IPS-18c (cell line): Measurements from ENCODE around the gene RALGPS2.

Experiments
- H3K4me3 ChIP-seq: 2 replicates; pipeline ENCODE4 v1.7.0; 2013; ENCODE audit warnings: low read depth, mild to moderate bottlenecking, low read length, moderate library complexity; ENCODE audit not compliant: insufficient read depth
- H3K9me3 ChIP-seq: one replicate; pipeline ENCODE4 v1.6.1; 2013; ENCODE audit warnings: mild to moderate bottlenecking, low read length, moderate library complexity; ENCODE audit not compliant: control insufficient read depth, insufficient read depth

Gene RALGPS2

GRCh38 chr1:178871551-178872320 is 146.7 kb downstream of the RALGPS2 start:
- Histone ChIP-seq H3K9me3 (no peaks in the 10 kb centered on the region), H3K4me3 (no peak overlapping the region)

- Histone ChIP-seq H3K9me3 (no peaks in the 10 kb centered on the region), H3K4me3 (no peak overlapping the region)
Measured at GRCh38 chr1:178874966-178875365, 149.9 kb downstream of the RALGPS2 start.

- H3K9me3 ChIP-seq = no peaks in the 10 kb centered on the region
- H3K4me3 ChIP-seq = no peak overlapping the region
Measured at GRCh38 chr1:178875936-178876335, 150.9 kb downstream of the RALGPS2 start.

- H3K9me3 ChIP-seq = no peaks in the 10 kb centered on the region
- H3K4me3 ChIP-seq = no peak overlapping the region
Measured at GRCh38 chr1:178877896-178878295, 152.9 kb downstream of the RALGPS2 start.

GRCh38 chr1:178881950-178882349 is 156.9 kb downstream of the RALGPS2 start:
- Histone ChIP-seq H3K4me3 (no peak overlapping the region), H3K9me3 (no peaks in the 10 kb centered on the region)

GRCh38 chr1:178885869-178886268 is 160.8 kb downstream of the RALGPS2 start:
- no peak overlapping the region for H3K4me3 ChIP-seq
- H3K9me3 ChIP-seq = no peaks in the 10 kb centered on the region

- H3K4me3 ChIP-seq = no peak overlapping the region
Measured at GRCh38 chr1:178886551-178886950, 161.5 kb downstream of the RALGPS2 start.

GRCh38 chr1:178895928-178896327 is 170.9 kb downstream of the RALGPS2 start:
- Histone ChIP-seq H3K9me3 (no peaks in the 10 kb centered on the region), H3K4me3 (no peak overlapping the region)

More at GRCh38 chr1:178886551-178886950, 161.5 kb downstream of the RALGPS2 start:
- H3K9me3 ChIP-seq = no peaks in the 10 kb centered on the region

- Histone ChIP-seq H3K9me3 (no peaks in the 10 kb centered on the region), H3K4me3 (no peak overlapping the region)
Measured at GRCh38 chr1:178898401-178898800, 173.4 kb downstream of the RALGPS2 start.

GRCh38 chr1:178899402-178899801 is 174.4 kb downstream of the RALGPS2 start:
- no peaks in the 10 kb centered on the region for H3K9me3 ChIP-seq
- no peak overlapping the region for H3K4me3 ChIP-seq

GRCh38 chr1:178901482-178902125 is 176.6 kb downstream of the RALGPS2 start:
- Histone ChIP-seq H3K4me3 (no peak overlapping the region), H3K9me3 (no peaks in the 10 kb centered on the region)

- Histone ChIP-seq H3K9me3 (no peaks in the 10 kb centered on the region), H3K4me3 (no peak overlapping the region)
Measured at GRCh38 chr1:178908358-178908757, 183.3 kb downstream of the RALGPS2 start.

- Histone ChIP-seq H3K9me3 (no peaks in the 10 kb centered on the region), H3K4me3 (no peak overlapping the region)
Measured at GRCh38 chr1:178910023-178910422, 185.0 kb downstream of the RALGPS2 start.

GRCh38 chr1:178912597-178912996 is 187.6 kb downstream of the RALGPS2 start:
- H3K9me3 ChIP-seq = no peaks in the 10 kb centered on the region

GRCh38 chr1:178916448-178917174 is 191.6 kb downstream of the RALGPS2 start:
- no peaks in the 10 kb centered on the region for H3K9me3 ChIP-seq
- no peak overlapping the region for H3K4me3 ChIP-seq

More at GRCh38 chr1:178912597-178912996, 187.6 kb downstream of the RALGPS2 start:
- no peak overlapping the region for H3K4me3 ChIP-seq

- no peak overlapping the region for H3K4me3 ChIP-seq
- no peaks in the 10 kb centered on the region for H3K9me3 ChIP-seq
Measured at GRCh38 chr1:178918308-178918707, 193.3 kb downstream of the RALGPS2 start.

GRCh38 chr1:178918955-178919354 is 193.9 kb downstream of the RALGPS2 start:
- Histone ChIP-seq H3K4me3 (no peak overlapping the region), H3K9me3 (no peaks in the 10 kb centered on the region)

GRCh38 chr1:178919581-178919980 is 194.5 kb downstream of the RALGPS2 start:
- no peaks in the 10 kb centered on the region for H3K9me3 ChIP-seq
- H3K4me3 ChIP-seq = no peak overlapping the region
